ENCODE measurements around the gene PLXNB1. TPM values are rescaled to one million over a fixed set of nuclear protein-coding genes. Genes with fewer than 3 reads are reported as not detected.

Gene PLXNB1
- total RNA-seq, 1 experiment from 2014 or later = 97.7 TPM

DNA sequence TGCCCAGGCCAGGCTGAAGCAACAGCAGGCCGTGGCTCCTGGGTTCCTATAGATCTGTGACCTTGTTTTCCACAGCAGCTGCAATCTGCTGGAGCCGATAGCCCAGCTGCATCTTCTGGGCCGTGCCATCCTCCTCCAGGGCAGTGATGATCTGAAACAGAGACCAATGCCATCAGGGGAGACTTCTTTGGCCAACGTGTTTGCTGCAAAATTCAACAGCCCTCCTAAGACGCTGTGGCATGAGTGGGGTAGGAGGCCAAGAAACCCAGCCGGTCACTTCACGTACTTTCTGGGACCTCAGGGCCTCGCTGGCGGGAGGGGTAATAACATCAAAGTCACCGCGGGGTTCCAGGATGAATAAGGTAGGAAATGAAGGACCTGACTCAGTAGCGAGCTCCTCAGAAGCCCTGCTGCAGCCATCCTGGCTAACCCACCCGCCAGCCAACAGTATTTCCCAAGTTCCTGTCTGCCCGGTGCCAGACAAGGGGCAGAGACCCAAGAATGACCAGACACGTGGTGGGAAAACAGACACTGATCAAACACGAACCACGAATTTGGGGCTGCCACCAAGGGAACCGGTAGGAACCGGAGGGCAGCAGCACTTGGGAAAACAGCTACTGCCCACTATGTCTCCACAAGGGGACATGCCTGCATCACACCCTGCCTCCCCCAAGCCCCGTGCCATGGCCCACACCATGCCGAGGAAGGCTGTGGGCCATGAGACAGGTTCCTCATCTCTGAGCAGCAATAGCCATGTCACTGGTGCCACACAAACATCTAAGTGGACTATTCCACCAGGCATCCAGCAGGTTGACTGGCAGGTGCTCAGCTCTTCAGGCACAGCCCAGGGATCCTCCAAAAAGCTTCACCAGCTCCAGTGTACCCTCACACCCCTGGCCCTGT, 25.2 kb downstream of the PLXNB1 start:
- Histone ChIP-seq H3F3A (ENCODE audit: insufficient read depth, low read depth) (no peaks in the 10 kb centered on the region; the same call in 1 of the 2 replicates), H3K36me3 (ENCODE audit: low read depth) (no peaks in the 10 kb centered on the region), H2AFZ (no peak overlapping the region), H3K9me2 (ENCODE audit: insufficient read depth) (no peaks in the 10 kb centered on the region), H4K20me1 (ENCODE audit: insufficient read depth) (no peaks in the 10 kb centered on the region), H3K4me3 (no peak overlapping the region), H3K27me3 (ENCODE audit: insufficient read depth, low read depth) (no peaks in the 10 kb centered on the region), H3K27ac (no peak overlapping the region), H3K9me3 (ENCODE audit: insufficient read depth, low read depth) (no peaks in the 10 kb centered on the region), H3K79me2 (ENCODE audit: low read depth) (no peaks in the 10 kb centered on the region), H3K4me2 (no peak overlapping the region), H3K4me1 (replicated peaks; ENCODE audit: insufficient read depth) (peaks cover 7% of the 10 kb centered on the region; the same call in 1 of the 2 replicates)
- POLR2A ChIA-PET (ENCODE audit: unreplicated experiment) = interaction anchor here (0.5 kb wide), 1 partner anchor 32 kb away, joined by 3 read pairs; no protein-coding TSS in a partner anchor
- intact Hi-C loops (cut with micrococcal nuclease; ENCODE audit: unreplicated experiment) = loop anchor here (5.0 kb wide), 1 partner anchor 153 kb away; the partner anchor contains the start of gene PFKFB4
- CTCF ChIA-PET = no interaction called here
- TF ChIP-seq, protein P1, sequence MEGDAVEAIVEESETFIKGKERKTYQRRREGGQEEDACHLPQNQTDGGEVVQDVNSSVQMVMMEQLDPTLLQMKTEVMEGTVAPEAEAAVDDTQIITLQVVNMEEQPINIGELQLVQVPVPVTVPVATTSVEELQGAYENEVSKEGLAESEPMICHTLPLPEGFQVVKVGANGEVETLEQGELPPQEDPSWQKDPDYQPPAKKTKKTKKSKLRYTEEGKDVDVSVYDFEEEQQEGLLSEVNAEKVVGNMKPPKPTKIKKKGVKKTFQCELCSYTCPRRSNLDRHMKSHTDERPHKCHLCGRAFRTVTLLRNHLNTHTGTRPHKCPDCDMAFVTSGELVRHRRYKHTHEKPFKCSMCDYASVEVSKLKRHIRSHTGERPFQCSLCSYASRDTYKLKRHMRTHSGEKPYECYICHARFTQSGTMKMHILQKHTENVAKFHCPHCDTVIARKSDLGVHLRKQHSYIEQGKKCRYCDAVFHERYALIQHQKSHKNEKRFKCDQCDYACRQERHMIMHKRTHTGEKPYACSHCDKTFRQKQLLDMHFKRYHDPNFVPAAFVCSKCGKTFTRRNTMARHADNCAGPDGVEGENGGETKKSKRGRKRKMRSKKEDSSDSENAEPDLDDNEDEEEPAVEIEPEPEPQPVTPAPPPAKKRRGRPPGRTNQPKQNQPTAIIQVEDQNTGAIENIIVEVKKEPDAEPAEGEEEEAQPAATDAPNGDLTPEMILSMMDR (conservative IDR thresholded peaks at IDR 0.05) = no peak
- TF ChIP-seq EZH2 (IDR thresholded peaks at IDR 0.05; ENCODE audit: low read depth) = no peak
- DNase-seq = no peak
- BruUV-seq (replicated peaks) = no TSS peak

DNA sequence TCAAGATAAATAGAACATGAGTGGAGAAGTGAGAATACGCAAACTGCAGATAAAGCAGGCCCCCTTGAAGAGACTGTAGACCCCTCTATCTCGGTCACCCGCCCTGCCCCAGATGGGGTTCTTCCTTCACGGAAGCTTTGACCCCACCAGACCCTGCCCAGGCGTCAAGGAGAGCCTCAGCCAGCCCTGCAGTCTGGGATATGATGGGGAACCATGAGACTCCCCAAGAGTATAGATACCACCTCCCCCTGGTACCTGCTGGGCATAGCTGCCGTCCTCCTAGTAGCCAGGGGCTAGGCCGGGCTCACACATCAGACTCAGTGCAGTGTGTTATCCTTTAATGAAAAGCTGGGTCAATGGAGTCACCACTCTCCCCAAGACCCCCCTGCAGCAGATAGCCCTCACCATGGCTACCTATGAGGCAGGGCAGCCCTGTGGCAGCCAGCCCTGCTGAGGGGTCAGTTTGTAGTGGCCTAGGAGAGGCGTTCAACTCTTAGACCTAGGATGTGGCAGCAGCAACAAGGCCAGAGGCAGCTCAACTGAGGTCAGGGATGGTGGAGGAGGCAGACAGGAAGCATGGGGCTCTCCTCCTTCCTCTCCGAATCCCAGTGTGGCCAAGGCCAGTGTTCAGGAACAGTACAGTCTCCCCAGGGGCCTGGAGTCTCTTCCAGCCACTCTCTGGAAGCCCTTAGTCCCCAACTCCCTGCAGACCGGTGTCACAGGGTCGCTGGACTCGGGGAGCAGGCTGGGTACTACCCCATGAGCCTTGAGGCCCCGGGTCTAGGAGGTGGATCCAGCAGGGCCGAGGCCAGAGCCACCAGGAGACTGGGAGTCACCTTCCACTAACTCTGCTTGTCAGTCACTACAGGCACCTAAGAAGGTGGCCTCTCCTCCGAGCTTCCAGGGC, 26.1 kb downstream of the PLXNB1 start:
- Histone ChIP-seq H3K36me3 (ENCODE audit: low read depth) (no peaks in the 10 kb centered on the region), H3K9me2 (ENCODE audit: insufficient read depth) (no peaks in the 10 kb centered on the region), H3K4me3 (no peak overlapping the region), H4K20me1 (ENCODE audit: insufficient read depth) (no peaks in the 10 kb centered on the region), H3K9me3 (ENCODE audit: insufficient read depth, low read depth) (no peaks in the 10 kb centered on the region), H3K4me2 (no peak overlapping the region), H3F3A (ENCODE audit: insufficient read depth, low read depth) (no peaks in the 10 kb centered on the region; the same call in 1 of the 2 replicates), H2AFZ (no peak overlapping the region), H3K4me1 (replicated peaks; ENCODE audit: insufficient read depth) (peaks cover 7% of the 10 kb centered on the region; the same call in 1 of the 2 replicates), H3K79me2 (ENCODE audit: low read depth) (no peaks in the 10 kb centered on the region), H3K27ac (no peak overlapping the region), H3K27me3 (ENCODE audit: insufficient read depth, low read depth) (no peaks in the 10 kb centered on the region)
- no TSS peak for BruUV-seq (replicated peaks)
- POLR2A ChIA-PET (ENCODE audit: unreplicated experiment) = no interaction called here
- DNase-seq = no peak
- TF ChIP-seq EZH2 (IDR thresholded peaks at IDR 0.05; ENCODE audit: low read depth) = no peak
- TF ChIP-seq, protein P1 (conservative IDR thresholded peaks at IDR 0.05) = no peak
- intact Hi-C loops (cut with micrococcal nuclease; ENCODE audit: unreplicated experiment) = loop anchor here (5.0 kb wide), 1 partner anchor 154 kb away; the partner anchor contains the start of gene PFKFB4
- CTCF ChIA-PET = interaction anchor here (1.2 kb wide), 1 partner anchor 32 kb away, joined by 3 read pairs; no protein-coding TSS in a partner anchor

- H3K27ac ChIP-seq = no peak overlapping the region
- H3K36me3 ChIP-seq (ENCODE audit: low read depth) = no peaks in the 10 kb centered on the region
- no peak overlapping the region for H3K4me3 ChIP-seq
- H3K9me2 ChIP-seq (ENCODE audit: insufficient read depth) = no peaks in the 10 kb centered on the region
- CTCF ChIA-PET = interaction anchor here (1.2 kb wide), 1 partner anchor 33 kb away, joined by 3 read pairs; no protein-coding TSS in a partner anchor
- POLR2A ChIA-PET (ENCODE audit: unreplicated experiment) = no interaction called here
- H3K79me2 ChIP-seq (ENCODE audit: low read depth) = no peaks in the 10 kb centered on the region
- BruUV-seq (replicated peaks) = no TSS peak
- no peak overlapping the region for H3K4me2 ChIP-seq
- TF ChIP-seq, protein P1 (conservative IDR thresholded peaks at IDR 0.05) = no peak
- no peak for TF ChIP-seq EZH2 (IDR thresholded peaks at IDR 0.05; ENCODE audit: low read depth)
- peaks cover 7% of the 10 kb centered on the region; the same call in 1 of the 2 replicates for H3K4me1 ChIP-seq (replicated peaks; ENCODE audit: insufficient read depth)
- H3K9me3 ChIP-seq (ENCODE audit: insufficient read depth, low read depth) = no peaks in the 10 kb centered on the region
- no peaks in the 10 kb centered on the region for H4K20me1 ChIP-seq (ENCODE audit: insufficient read depth)
- DNase-seq = no peak
- H2AFZ ChIP-seq = no peak overlapping the region
- H3K27me3 ChIP-seq (ENCODE audit: insufficient read depth, low read depth) = no peaks in the 10 kb centered on the region
- no peaks in the 10 kb centered on the region; the same call in 1 of the 2 replicates for H3F3A ChIP-seq (ENCODE audit: insufficient read depth, low read depth)
- intact Hi-C loops (cut with micrococcal nuclease; ENCODE audit: unreplicated experiment) = loop anchor here (5.0 kb wide), 1 partner anchor 154 kb away; the partner anchor contains the start of gene PFKFB4
Measured at GRCh38 chr3:48402907-48403306, 27.0 kb downstream of the PLXNB1 start.

Data from PC-9 (cell line).